ENCODE data around the gene RAB3C.

Gene RAB3C

DNA sequence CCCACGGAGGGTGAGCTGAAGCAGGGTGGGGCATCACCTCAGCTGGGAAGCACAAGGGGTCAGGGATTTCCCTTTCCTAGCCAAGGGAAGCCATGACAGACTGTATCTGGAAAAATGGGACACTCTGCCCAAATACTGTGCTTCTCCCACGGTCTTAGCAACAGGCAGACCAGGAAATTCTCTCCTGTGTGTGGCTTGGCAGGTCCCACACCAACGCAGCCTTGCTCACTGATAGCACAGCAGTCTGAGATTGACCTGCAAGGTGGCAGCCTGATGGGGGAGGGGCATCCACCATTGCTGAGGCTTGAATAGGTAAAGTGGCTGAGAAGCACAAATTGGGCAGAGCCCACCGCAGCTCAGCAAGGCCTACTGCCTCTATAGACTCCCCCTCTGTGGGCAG is 23.2 kb downstream of the RAB3C start:
- TF ChIP-seq, protein P1, sequence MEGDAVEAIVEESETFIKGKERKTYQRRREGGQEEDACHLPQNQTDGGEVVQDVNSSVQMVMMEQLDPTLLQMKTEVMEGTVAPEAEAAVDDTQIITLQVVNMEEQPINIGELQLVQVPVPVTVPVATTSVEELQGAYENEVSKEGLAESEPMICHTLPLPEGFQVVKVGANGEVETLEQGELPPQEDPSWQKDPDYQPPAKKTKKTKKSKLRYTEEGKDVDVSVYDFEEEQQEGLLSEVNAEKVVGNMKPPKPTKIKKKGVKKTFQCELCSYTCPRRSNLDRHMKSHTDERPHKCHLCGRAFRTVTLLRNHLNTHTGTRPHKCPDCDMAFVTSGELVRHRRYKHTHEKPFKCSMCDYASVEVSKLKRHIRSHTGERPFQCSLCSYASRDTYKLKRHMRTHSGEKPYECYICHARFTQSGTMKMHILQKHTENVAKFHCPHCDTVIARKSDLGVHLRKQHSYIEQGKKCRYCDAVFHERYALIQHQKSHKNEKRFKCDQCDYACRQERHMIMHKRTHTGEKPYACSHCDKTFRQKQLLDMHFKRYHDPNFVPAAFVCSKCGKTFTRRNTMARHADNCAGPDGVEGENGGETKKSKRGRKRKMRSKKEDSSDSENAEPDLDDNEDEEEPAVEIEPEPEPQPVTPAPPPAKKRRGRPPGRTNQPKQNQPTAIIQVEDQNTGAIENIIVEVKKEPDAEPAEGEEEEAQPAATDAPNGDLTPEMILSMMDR (IDR thresholded peaks at IDR 0.05), result no peak

DNA sequence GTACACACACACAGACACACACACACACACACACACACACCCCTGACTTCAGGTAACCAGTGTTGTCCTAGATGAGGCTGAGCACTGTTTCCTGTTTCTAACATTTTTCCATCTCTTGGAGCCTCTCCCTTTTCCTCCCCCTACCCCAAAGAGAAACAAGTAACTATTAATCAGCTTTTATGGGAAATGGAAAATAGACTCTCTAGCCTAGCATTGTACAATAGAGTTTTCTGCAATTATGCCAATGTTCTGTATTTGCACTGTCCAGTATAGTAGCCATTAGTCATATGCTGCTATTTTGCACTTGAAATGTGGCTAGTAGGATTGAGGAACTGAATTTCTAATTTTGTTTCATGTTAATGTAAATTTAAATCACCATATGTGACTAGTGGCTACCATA is 33.1 kb downstream of the RAB3C start:
- TF ChIP-seq, protein P1 (IDR thresholded peaks at IDR 0.05), result no peak

DNA sequence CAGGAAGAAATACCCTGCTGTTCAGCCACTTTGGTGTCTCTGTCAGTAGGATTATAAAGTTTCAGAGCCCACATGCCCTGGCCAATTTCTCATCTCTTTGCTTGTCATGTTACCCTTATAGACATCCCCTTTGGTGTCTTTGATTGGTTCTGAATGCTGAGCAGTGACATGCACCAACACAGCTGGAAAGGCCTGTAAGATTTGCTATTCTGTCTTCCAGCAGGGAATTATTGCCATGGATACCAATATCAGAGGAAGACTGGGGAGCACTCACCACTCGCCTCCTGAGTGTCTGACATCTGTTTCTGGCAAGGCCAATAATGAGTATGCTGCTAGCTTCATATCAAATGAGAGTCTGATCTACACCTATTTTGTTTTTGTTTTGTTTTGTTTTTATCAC is 34.4 kb downstream of the RAB3C start:
- TF ChIP-seq, protein P1 (IDR thresholded peaks at IDR 0.05), result no peak

DNA sequence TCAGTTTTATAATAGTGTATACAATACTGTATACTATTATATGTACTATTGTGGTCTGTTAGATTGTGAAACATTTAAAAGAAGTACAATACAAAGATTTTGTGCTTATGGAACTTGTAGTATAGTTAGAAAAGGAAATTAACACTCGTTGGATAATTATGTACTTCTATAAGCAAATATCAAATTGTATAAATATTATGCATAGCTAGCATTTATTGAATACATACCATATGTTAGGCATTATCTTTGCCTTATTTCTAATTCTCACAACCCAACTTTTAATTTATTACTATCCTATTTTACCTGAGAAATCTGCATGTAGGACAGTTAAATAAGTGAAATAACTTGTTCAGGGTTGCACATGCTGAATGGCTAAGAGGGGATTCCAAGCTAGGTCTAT is 37.5 kb downstream of the RAB3C start:
- TF ChIP-seq, protein P1 (IDR thresholded peaks at IDR 0.05), result no peak

DNA sequence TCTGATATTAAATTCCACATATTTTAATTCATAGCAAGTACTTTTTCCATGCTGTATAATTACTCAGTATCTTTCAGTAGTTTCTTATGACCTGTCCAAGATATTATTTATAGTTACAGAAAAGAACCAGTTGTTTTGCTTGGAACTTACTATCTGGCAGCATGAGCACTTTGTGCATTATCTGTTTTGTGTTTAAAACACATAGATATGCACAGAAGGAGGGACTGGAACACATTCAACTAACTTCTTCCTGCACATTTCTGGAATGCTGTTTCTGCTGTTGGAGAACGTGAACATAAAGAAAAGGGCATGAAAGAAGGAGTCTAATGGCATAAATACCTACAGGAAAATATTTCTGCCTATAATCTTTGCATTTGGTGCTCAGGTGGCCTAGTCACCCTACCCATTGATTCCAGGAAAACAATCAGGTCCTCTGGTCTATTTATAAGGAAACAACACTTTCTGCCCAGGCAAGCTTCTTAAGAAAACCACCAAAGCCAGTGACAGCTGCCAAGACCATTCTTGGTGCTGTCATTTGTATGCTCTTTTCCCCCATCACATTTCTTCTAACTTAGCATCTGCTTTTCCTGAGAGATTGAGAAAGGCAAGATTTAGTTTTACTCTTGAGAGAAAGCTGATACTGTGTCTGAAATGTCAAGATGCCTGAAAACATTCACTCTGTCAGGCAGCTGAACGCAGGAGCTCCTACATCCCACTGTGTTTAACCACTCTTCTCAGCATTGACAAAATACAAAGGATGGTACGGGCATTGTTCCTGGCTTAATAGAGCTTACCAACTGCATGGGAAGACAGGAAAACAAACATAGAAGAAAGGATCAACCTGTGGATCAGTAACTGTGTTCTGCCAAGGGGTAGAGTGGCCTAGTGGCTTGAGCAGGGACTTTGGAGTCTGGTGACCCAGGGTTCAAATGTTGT is 40.3 kb downstream of the RAB3C start:
- TF ChIP-seq, protein P1 (IDR thresholded peaks at IDR 0.05), result no peak

DNA sequence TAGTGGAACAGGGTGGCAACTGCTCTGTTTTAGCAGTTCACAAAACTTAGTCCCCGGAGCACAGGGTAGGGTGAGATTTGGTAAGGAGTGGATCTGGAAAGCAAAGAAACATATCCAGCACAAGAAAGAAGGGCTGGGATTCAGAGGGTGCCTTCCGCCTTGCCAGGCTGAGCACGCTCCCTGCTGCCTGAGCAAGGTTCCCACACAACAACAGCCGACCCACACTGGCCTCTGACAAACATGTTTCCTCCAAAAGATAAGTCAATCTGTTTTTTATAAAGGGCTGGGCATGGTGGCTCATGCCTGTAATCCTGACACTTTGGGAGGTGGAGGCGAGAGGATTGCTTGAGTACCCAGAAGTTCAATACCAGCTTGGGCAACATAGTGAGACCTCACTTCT is 45.8 kb downstream of the RAB3C start:
- TF ChIP-seq, protein P1 (IDR thresholded peaks at IDR 0.05), result no peak

DNA sequence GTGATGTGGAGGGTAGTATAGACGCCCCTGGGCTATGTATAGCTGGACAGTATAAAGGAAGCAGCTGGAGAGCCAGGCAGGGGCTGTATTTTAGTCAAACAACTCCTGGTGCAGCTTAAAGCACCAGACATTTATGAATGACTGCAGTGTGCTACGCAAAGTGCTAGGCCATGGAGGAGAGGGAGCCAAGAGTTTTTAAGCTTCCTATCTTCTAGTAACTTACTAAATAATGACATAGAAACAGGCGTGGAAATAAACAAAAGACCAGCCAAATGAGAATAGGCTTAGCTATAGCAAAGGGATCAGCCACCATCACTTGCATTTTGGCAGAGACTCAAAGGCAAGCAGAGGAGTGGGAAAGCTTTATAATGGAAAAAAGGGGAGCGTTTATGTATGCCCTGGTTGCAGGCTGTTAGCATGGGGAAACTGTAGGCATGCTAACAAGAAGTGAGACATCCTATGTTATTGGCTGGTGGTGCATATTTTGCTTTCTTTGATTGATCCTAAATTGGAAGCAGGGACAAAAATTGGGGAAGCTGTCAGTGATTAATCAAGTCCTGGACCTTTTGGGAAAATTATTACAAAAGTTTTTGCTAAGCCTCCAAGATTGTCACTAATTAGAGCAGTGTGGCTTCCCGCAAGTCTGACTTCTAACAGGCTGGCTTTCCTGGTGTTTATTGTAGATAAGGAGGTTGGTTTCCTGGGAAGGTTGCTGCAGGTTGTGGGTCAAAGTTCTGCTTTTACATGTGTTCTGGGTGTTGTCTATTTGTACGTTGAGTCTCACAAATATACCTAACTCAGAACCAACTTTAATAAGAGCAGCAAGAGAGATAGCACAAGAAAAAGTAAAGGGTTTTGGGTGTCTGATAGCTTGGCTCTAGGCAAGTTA is 46.6 kb downstream of the RAB3C start:
- TF ChIP-seq, protein P1 (IDR thresholded peaks at IDR 0.05), result no peak
